Keratinocyte (primary cell): ENCODE measurements around the gene DSE. TPM values are rescaled to one million over a fixed set of nuclear protein-coding genes. Genes with fewer than 3 reads are reported as not detected.

ENCODE experiments used
- DNase-seq: peaks from one replicate; pipeline ENCODE4 v3.0.0-alpha.2; 2011; ENCODE audit warnings: low read depth, missing footprints, low spot score
- FAIRE-seq: peaks from 2 replicates; lab custom pipeline; 2011; peaks lifted over from hg19 to GRCh38; lab: Jason Lieb, UNC
- H2AFZ ChIP-seq: 2 replicates; pipeline ENCODE4 v1.6.0; 2012; ENCODE audit warnings: low read length, control low read depth, inconsistent platforms; ENCODE audit not compliant: control insufficient read depth
- H3K27ac ChIP-seq: 2 replicates; pipeline ENCODE4 v1.5.1; 2011; ENCODE audit warnings: low read length; ENCODE audit not compliant: control insufficient read depth, insufficient read depth
- H3K27me3 ChIP-seq: 3 replicates; pipeline ENCODE4 v1.6.0; 2011; ENCODE audit warnings: low read length; ENCODE audit not compliant: control insufficient read depth, insufficient read depth; ENCODE audit errors: extremely low read depth
- H3K36me3 ChIP-seq, 2 experiments: 2 replicates in 1 of 2; 3 replicates in 1 of 2; pipeline ENCODE4 v1.5.1; 2011; ENCODE audit warnings: low read length in 2 of 2, mild to moderate bottlenecking in 1 of 2; ENCODE audit not compliant: control insufficient read depth in 2 of 2, insufficient read depth in 2 of 2; ENCODE audit errors: extremely low read depth in 1 of 2
- H3K4me1 ChIP-seq: 3 replicates; pipeline ENCODE4 v1.5.1; 2011; ENCODE audit warnings: low read length; ENCODE audit not compliant: control insufficient read depth, insufficient read depth; ENCODE audit errors: extremely low read depth
- H3K4me2 ChIP-seq: 3 replicates; pipeline ENCODE4 v1.6.0; 2011; ENCODE audit warnings: low read depth, low read length; ENCODE audit not compliant: control insufficient read depth, insufficient read depth; ENCODE audit errors: extremely low read depth
- H3K4me3 ChIP-seq, 3 experiments: fragments of 200-600 bp in 1 of 3; sonication (generic) in 1 of 3; 2 replicates in 2 of 3; 3 replicates in 1 of 3; pipeline ENCODE4 v1.5.1; 2011 to 2016; ENCODE audit warnings: low read length in 3 of 3, mild to moderate bottlenecking in 3 of 3, control low read depth in 2 of 3, inconsistent platforms in 1 of 3, low read depth in 1 of 3, mixed read lengths in 1 of 3, mixed run types in 1 of 3, moderate library complexity in 1 of 3; ENCODE audit not compliant: control insufficient read depth in 2 of 3, insufficient read depth in 2 of 3; ENCODE audit errors: extremely low read depth in 1 of 3
- H3K79me2 ChIP-seq: 2 replicates; pipeline ENCODE4 v1.6.0; 2012; ENCODE audit warnings: low read length; ENCODE audit not compliant: control insufficient read depth, insufficient read depth
- H3K9ac ChIP-seq: 3 replicates; pipeline ENCODE4 v1.6.0; 2011; ENCODE audit warnings: low read length; ENCODE audit not compliant: control insufficient read depth, insufficient read depth; ENCODE audit errors: extremely low read depth
- H3K9me1 ChIP-seq: 3 replicates; pipeline ENCODE4 v1.6.0; 2011; ENCODE audit warnings: low read length; ENCODE audit not compliant: control insufficient read depth, insufficient read depth; ENCODE audit errors: extremely low read depth
- H3K9me3 ChIP-seq: 2 replicates; pipeline ENCODE4 v1.5.1; 2012; ENCODE audit warnings: low read depth, low read length; ENCODE audit not compliant: control insufficient read depth
- H4K20me1 ChIP-seq: 3 replicates; pipeline ENCODE4 v1.6.0; 2011; ENCODE audit warnings: low read length; ENCODE audit not compliant: control insufficient read depth, insufficient read depth; ENCODE audit errors: extremely low read depth
- CTCF ChIP-seq, 3 experiments: IDR thresholded peaks in 1 of 3; conservative IDR thresholded peaks in 1 of 3; optimal IDR thresholded peaks in 1 of 3; 2 replicates in 2 of 3; 3 replicates in 1 of 3; pipeline versions ENCODE3 to v1.5.1; 2011; ENCODE audit warnings: low read length in 3 of 3, mild to moderate bottlenecking in 3 of 3, moderate library complexity in 2 of 3, control low read depth in 1 of 3, inconsistent platforms in 1 of 3; ENCODE audit not compliant: insufficient read depth in 2 of 3; ENCODE audit errors: extremely low read depth in 1 of 3
- EZH2 ChIP-seq: IDR thresholded peaks from one replicate; pipeline ENCODE4 v1.6.1; 2012; ENCODE audit warnings: inconsistent platforms, mild to moderate bottlenecking, low read length, moderate library complexity
- dilution Hi-C: fragments of 300-500 bp; cut with MboI; formaldehyde crosslinking; loops from one replicate; pipeline ENCODE4 v1.7.0; 2020; ENCODE audit warnings: low sequenced_read_pairs; ENCODE audit not compliant: extremely low pct_ligation_motif_present
- polyA plus RNA-seq, 5 experiments: library from polyadenylated mRNA; depleted of rRNA in 3 of 5; stranded (reverse) in 3 of 5; stranded (forward) in 1 of 5; unstranded in 1 of 5; fragments of >200 nt; gene quantifications; 1 replicate in 1 of 5; 2 replicates in 3 of 5; 3 replicates in 1 of 5; pipeline versions ENCODE4 v1.2.1 to v1.2.3, GENCODE V29; 2011 to 2012; ENCODE audit warnings: missing spikeins in 2 of 5, low read depth in 1 of 5, low replicate concordance in 1 of 5

Gene DSE
- polyA plus RNA-seq, 1 donor (not counting 4 experiments of a cell fraction or from before 2014, with no cell fraction given), result 99.7 TPM

GRCh38 chr6:116403205-116403604 is 32.5 kb downstream of the DSE start:
- Histone ChIP-seq H3K27me3 (no peaks in the 10 kb centered on the region), H3K4me3 (no peak overlapping the region), H3K27ac (no peak overlapping the region), H3K36me3 (peaks cover 12 to 15% of the 10 kb centered on the region in 2 experiments), H3K9me3 (no peaks in the 10 kb centered on the region), H3K4me2 (no peak overlapping the region), H3K9ac (no peak overlapping the region), H3K9me1 (no peaks in the 10 kb centered on the region), H4K20me1 (no peaks in the 10 kb centered on the region), H2AFZ (no peak overlapping the region), H3K79me2 (peaks cover 88% of the 10 kb centered on the region), H3K4me1 (peaks cover 9% of the 10 kb centered on the region)
- dilution Hi-C loops, result no loop called here
- no peak for TF ChIP-seq CTCF (optimal IDR thresholded peaks at IDR 0.05 in 1 of 3, IDR thresholded peaks at IDR 0.05 in 1 of 3, conservative IDR thresholded peaks at IDR 0.05 in 1 of 3; ENCODE audit: extremely low read depth in 1 of 3, insufficient read depth in 2 of 3, low read length in 3 of 3)
- TF ChIP-seq EZH2, result no peak
- DNase-seq, result no peak
- no peak for FAIRE-seq

- Histone ChIP-seq H3K9me3 (no peaks in the 10 kb centered on the region), H2AFZ (no peak overlapping the region), H3K4me1 (no peaks in the 10 kb centered on the region), H3K36me3 (peaks cover 7 to 14% of the 10 kb centered on the region in 2 experiments), H3K9me1 (no peaks in the 10 kb centered on the region), H3K4me2 (no peak overlapping the region), H3K4me3 (no peak overlapping the region), H3K79me2 (peaks cover 88% of the 10 kb centered on the region), H3K9ac (no peak overlapping the region), H4K20me1 (no peaks in the 10 kb centered on the region), H3K27me3 (no peaks in the 10 kb centered on the region), H3K27ac (no peak overlapping the region)
- FAIRE-seq, result no peak
- DNase-seq, result no peak
- no peak for TF ChIP-seq EZH2
- TF ChIP-seq CTCF (optimal IDR thresholded peaks at IDR 0.05 in 1 of 3, IDR thresholded peaks at IDR 0.05 in 1 of 3, conservative IDR thresholded peaks at IDR 0.05 in 1 of 3; ENCODE audit: extremely low read depth in 1 of 3, insufficient read depth in 2 of 3, low read length in 3 of 3), result no peak
- dilution Hi-C loops, result no loop called here
Measured at GRCh38 chr6:116404696-116405095, 33.9 kb downstream of the DSE start.
